ENCODE measurements around the gene WRAP73.

Gene WRAP73

DNA sequence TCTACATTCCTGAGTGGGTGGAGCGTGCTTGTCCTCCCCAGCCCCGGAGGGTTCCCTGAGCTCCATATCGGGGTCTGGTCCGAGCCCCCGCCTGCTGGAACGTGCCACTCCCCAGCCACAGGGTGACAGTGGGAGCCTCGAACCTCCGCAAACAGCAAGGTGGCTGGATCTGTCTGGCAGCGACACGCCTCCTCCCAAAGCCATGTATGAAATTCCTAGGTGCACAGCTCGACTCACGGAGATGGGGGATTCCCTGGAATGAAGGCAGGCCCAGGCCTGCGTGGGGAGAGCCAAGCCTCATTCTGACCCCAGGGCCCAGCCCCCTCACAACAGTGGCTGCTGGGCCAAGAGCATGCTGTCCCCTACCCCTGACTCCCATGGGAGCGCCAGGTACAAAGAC, 35.3 kb upstream of the WRAP73 start:
- Mint-ChIP-seq H3K9me3 (no peaks in the 10 kb centered on the region), H3K4me3 (no peak overlapping the region), H3K36me3 (ENCODE audit: low read depth) (no peaks in the 10 kb centered on the region), H3K4me1 (peaks cover 23% of the 10 kb centered on the region), H3K27ac (no peak overlapping the region), H3K27me3 (ENCODE audit: low read depth, poor library complexity) (peaks cover 22% of the 10 kb centered on the region)
- DNase-seq = no peak
- TF ChIP-seq, protein P1, sequence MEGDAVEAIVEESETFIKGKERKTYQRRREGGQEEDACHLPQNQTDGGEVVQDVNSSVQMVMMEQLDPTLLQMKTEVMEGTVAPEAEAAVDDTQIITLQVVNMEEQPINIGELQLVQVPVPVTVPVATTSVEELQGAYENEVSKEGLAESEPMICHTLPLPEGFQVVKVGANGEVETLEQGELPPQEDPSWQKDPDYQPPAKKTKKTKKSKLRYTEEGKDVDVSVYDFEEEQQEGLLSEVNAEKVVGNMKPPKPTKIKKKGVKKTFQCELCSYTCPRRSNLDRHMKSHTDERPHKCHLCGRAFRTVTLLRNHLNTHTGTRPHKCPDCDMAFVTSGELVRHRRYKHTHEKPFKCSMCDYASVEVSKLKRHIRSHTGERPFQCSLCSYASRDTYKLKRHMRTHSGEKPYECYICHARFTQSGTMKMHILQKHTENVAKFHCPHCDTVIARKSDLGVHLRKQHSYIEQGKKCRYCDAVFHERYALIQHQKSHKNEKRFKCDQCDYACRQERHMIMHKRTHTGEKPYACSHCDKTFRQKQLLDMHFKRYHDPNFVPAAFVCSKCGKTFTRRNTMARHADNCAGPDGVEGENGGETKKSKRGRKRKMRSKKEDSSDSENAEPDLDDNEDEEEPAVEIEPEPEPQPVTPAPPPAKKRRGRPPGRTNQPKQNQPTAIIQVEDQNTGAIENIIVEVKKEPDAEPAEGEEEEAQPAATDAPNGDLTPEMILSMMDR (IDR thresholded peaks at IDR 0.05) = no peak

DNA sequence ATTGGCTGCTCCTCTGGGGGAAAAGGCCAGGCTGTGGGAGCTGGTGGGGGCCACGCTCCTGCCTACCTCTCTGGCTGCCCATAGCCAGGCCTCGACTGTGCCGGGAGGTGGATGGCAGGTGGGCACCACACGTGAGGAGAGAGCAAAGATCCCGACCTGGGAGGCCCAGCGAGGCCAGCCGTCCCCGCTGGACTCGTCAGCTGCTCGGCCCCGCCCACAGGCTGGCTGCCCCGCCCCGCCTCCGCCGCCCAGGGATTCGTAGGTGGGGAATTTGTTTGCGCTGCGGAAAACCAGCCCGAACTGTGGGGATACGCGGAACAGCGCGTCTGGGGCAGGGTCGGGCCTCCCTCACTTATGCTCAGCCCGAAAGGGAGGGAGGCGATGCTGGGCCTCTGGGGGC, 34.1 kb upstream of the WRAP73 start:
- Mint-ChIP-seq H3K36me3 (ENCODE audit: low read depth) (no peaks in the 10 kb centered on the region), H3K4me3 (no peak overlapping the region), H3K4me1 (peaks cover 31% of the 10 kb centered on the region), H3K27ac (no peak overlapping the region), H3K9me3 (no peaks in the 10 kb centered on the region), H3K27me3 (ENCODE audit: low read depth, poor library complexity) (peaks cover 32% of the 10 kb centered on the region)
- TF ChIP-seq, protein P1 (IDR thresholded peaks at IDR 0.05) = no peak
- DNase-seq = peak; percentile 91

DNA sequence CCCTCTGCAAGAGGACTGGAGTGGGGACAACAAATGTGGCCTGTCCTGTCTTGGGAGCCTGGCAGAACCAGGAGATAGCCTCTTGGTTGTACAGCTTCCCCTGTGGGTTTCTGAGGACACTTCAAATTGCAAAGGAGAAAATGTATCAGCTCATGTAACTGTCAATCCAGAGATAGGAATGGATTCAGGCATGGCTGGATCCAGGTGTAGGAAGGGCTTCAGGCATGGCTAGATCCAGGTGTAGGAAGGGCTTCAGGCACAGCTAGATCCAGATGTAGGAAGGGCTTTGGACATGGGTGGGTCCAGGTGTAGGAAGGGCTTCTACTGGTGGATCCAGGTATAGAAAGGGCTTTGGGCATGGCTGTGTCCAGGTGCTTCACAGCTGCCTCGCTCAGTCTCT, 33.3 kb upstream of the WRAP73 start:
- H3K9me3 Mint-ChIP-seq = no peaks in the 10 kb centered on the region
- TF ChIP-seq, protein P1 (IDR thresholded peaks at IDR 0.05) = no peak
- peaks cover 32% of the 10 kb centered on the region for H3K27me3 Mint-ChIP-seq (ENCODE audit: low read depth, poor library complexity)
- peaks cover 26% of the 10 kb centered on the region for H3K4me1 Mint-ChIP-seq
- no peak overlapping the region for H3K27ac Mint-ChIP-seq
- DNase-seq = no peak
- H3K4me3 Mint-ChIP-seq = peak overlapping the region; percentile 26
- no peaks in the 10 kb centered on the region for H3K36me3 Mint-ChIP-seq (ENCODE audit: low read depth)

DNA sequence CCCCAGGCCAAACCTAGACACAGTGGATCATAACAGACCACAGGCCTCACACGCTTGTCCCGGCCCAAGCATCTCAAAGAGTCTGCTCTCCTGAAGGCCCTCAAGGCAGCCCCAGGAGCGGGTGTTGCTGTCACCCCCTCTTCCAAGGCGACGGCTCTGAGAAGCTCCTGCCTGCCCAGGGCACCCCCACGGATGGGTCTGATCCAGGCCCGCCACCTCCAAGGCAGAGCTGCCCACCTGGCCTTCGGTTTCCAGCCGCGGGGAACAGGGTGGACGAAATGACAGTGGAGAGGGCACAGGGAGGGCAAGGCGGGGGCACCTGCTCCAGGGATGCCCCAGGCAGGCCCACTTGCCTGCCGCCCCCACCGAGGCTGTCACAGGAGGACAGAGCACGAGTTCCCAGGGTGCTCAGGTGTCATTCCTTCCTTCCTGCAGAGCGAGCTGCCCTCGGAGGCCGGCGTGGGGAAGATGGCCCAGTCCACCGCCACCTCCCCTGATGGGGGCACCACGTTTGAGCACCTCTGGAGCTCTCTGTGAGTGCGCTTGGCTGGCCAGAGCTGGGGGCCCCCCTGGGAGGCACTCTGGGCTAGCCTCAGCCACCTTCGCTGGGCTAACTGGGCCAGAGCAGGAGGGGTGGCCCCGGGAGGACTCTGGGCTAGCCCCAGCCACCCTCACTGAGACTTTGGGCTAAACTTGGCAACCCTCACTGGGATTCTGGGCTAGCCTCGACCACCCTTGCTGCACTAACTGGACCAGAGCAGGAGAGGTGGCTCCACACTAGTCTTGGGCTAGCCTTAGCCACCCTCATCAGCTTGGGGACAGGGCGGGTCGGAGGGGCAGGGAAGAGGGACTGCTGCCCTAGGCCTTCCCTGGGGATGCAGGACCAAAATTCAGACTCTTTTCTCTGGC, 32.2 kb upstream of the WRAP73 start:
- Mint-ChIP-seq H3K4me3 (no peak overlapping the region), H3K27ac (no peak overlapping the region), H3K4me1 (peaks cover 24% of the 10 kb centered on the region), H3K27me3 (ENCODE audit: low read depth, poor library complexity) (peaks cover 42% of the 10 kb centered on the region), H3K36me3 (ENCODE audit: low read depth) (no peaks in the 10 kb centered on the region), H3K9me3 (no peaks in the 10 kb centered on the region)
- TF ChIP-seq, protein P1 (IDR thresholded peaks at IDR 0.05) = no peak
- DNase-seq = no peak

DNA sequence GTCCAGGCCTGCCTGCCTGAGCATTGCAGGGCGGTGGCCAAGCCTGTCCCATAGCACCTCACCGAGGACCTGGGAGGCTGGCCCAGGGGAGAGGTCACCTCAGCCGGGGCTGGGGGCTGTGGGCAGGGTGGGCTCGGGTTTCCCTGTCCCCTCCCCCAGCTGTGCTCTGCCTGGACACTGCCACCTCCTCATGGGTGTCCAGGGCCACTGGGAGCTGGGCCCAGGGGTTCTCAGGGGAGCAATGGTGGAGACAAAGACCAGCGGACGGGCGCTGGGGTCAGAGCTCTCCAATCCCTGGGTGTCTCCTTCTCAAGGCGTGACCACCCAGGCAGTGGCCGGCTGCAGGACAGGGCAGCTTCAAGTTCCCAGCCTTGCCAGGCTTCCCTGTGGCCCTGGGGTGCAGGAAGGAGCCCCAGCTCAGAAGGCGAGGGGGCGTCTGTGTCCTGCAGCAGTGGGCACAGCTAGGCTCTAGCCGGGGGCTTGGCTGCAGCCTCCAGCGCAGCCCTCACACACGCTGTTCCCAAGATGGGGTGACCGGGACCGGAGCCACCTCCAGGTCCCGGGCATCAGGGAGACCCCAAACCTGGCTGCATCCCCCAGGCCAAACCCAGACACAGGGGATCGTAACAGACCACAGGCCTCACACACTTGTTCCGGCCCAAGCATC, 31.5 kb upstream of the WRAP73 start:
- H3K9me3 Mint-ChIP-seq = no peaks in the 10 kb centered on the region
- no peak for DNase-seq
- H3K27me3 Mint-ChIP-seq (ENCODE audit: low read depth, poor library complexity) = peaks cover 45% of the 10 kb centered on the region
- H3K4me1 Mint-ChIP-seq = peaks cover 24% of the 10 kb centered on the region
- no peak overlapping the region for H3K27ac Mint-ChIP-seq
- H3K36me3 Mint-ChIP-seq (ENCODE audit: low read depth) = no peaks in the 10 kb centered on the region
- H3K4me3 Mint-ChIP-seq = no peak overlapping the region
- TF ChIP-seq, protein P1 (IDR thresholded peaks at IDR 0.05) = no peak

All from nephron progenitor cell (in vitro differentiated cells).